Muscle of leg (tissue), 11 donors: Measurements from ENCODE around the gene ENKD1. TPM values are rescaled to one million over a fixed set of nuclear protein-coding genes. Genes with fewer than 3 reads are reported as not detected.

Source experiments
- DNase-seq: peaks from one replicate; pipeline ENCODE4 v3.0.0; 2013
- H3K27ac ChIP-seq: one replicate; pipeline ENCODE4 v1.5.1; 2013; ENCODE audit warnings: mild to moderate bottlenecking, low read length, control low read depth
- H3K27me3 ChIP-seq: one replicate; pipeline ENCODE4 v1.6.1; 2013; ENCODE audit warnings: low read length; ENCODE audit not compliant: control insufficient read depth, insufficient read depth
- H3K36me3 ChIP-seq: one replicate; pipeline ENCODE4 v1.6.1; 2013; ENCODE audit warnings: low read length; ENCODE audit not compliant: control insufficient read depth, insufficient read depth
- H3K4me1 ChIP-seq: one replicate; pipeline ENCODE4 v1.6.1; 2013; ENCODE audit warnings: low read length; ENCODE audit not compliant: control insufficient read depth, insufficient read depth
- H3K4me3 ChIP-seq: one replicate; pipeline ENCODE4 v1.5.1; 2013; ENCODE audit warnings: low read length, control low read depth
- H3K9me3 ChIP-seq: replicated peaks from 2 replicates; pipeline ENCODE4 v1.6.1; 2013; ENCODE audit warnings: low read depth, low read length; ENCODE audit not compliant: control insufficient read depth
- WGBS: methylation state at CpG from one replicate; pipeline ENCODE4 v1.1.5; 2013; ENCODE audit warnings: missing lambda C conversion rate; ENCODE audit not compliant: insufficient coverage; 5-methylcytosine and 5-hydroxymethylcytosine counted together
- polyA plus RNA-seq, 8 donors: library from polyadenylated mRNA; unstranded; fragments of 120-200 nt; gene quantifications; one replicate each; pipeline versions ENCODE4 v1.2.1 to v1.2.3, GENCODE V29; 2013; ENCODE audit warnings: inconsistent platforms in 1 of 8, low replicate concordance in 1 of 8; ENCODE audit not compliant: insufficient read length in 8 of 8, insufficient read depth in 1 of 8
- total RNA-seq: library from RNA; stranded (reverse); fragments of 120-200 nt; gene quantifications from one replicate; pipeline ENCODE4 v1.2.4, GENCODE V29; 2013

Gene ENKD1
- total and polyA plus RNA-seq, 9 donors, result 8.1 to 13.4 (median 9.1) TPM

- Histone ChIP-seq H3K27me3 (peaks cover 34% of the 10 kb centered on the region), H3K36me3 (peaks cover 24% of the 10 kb centered on the region), H3K4me1 (peaks cover 9% of the 10 kb centered on the region), H3K4me3 (no peak overlapping the region), H3K27ac (no peak overlapping the region), H3K9me3 (no peaks in the 10 kb centered on the region)
- 61% methylated on average over 9 of the region's 10 CpGs for WGBS
- peak; percentile 41 for DNase-seq
These were observed 24.5 kb downstream of the ENKD1 start for GRCh38 chr16:67641779-67642708.

GRCh38 chr16:67637625-67638024 lies 28.9 kb downstream of the ENKD1 start:
- Histone ChIP-seq H3K9me3 (no peaks in the 10 kb centered on the region), H3K4me3 (no peak overlapping the region), H3K4me1 (peaks cover 5% of the 10 kb centered on the region), H3K27ac (no peak overlapping the region), H3K27me3 (no peaks in the 10 kb centered on the region), H3K36me3 (peaks cover 52% of the 10 kb centered on the region)
- 57% methylated on average over 4 of the region's 12 CpGs for WGBS
- no peak for DNase-seq

GRCh38 chr16:67636713-67637112 lies 29.8 kb downstream of the ENKD1 start:
- no peak overlapping the region for H3K27ac ChIP-seq
- no peak for DNase-seq
- WGBS, result 69% methylated on average over 4 of the region's 8 CpGs
- no peaks in the 10 kb centered on the region for H3K9me3 ChIP-seq
- no peaks in the 10 kb centered on the region for H3K27me3 ChIP-seq
- H3K36me3 ChIP-seq, result peaks cover 61% of the 10 kb centered on the region
- H3K4me3 ChIP-seq, result no peak overlapping the region
- H3K4me1 ChIP-seq, result no peaks in the 10 kb centered on the region

- 63% methylated on average over 4 of the region's 7 CpGs for WGBS
- no peak for DNase-seq
- Histone ChIP-seq H3K36me3 (peaks cover 72% of the 10 kb centered on the region), H3K9me3 (no peaks in the 10 kb centered on the region), H3K27me3 (no peaks in the 10 kb centered on the region), H3K27ac (no peak overlapping the region), H3K4me1 (no peaks in the 10 kb centered on the region), H3K4me3 (no peak overlapping the region)
These were observed 34.0 kb downstream of the ENKD1 start for GRCh38 chr16:67632415-67633172.

GRCh38 chr16:67628216-67628615 lies 38.3 kb downstream of the ENKD1 start:
- H3K9me3 ChIP-seq, result no peaks in the 10 kb centered on the region
- H3K36me3 ChIP-seq, result peaks cover 77% of the 10 kb centered on the region
- no peak for DNase-seq
- WGBS, result 94% methylated on average over 10 of the region's 14 CpGs
- no peak overlapping the region for H3K4me3 ChIP-seq
- H3K27ac ChIP-seq, result no peak overlapping the region
- no peaks in the 10 kb centered on the region for H3K27me3 ChIP-seq
- H3K4me1 ChIP-seq, result no peaks in the 10 kb centered on the region

GRCh38 chr16:67613808-67614207 lies 52.7 kb downstream of the ENKD1 start:
- Histone ChIP-seq H3K36me3 (peaks cover 44% of the 10 kb centered on the region), H3K27me3 (no peaks in the 10 kb centered on the region), H3K27ac (no peak overlapping the region), H3K4me1 (no peaks in the 10 kb centered on the region), H3K9me3 (no peaks in the 10 kb centered on the region), H3K4me3 (no peak overlapping the region)
- no peak for DNase-seq
- WGBS, result 77% methylated on average over 7 of the region's 10 CpGs

Other genes starting within 250 kb of the ENKD1 start
- 5.3 TPM for gene HSD11B2, start 235.6 kb downstream of the ENKD1 start, total RNA-seq
- 10 to 100 TPM in 1 of 8 donors, 1 to 10 TPM in 7; 3.7 to 14.5 (median 7.9) TPM for gene HSD11B2, start 235.6 kb downstream of the ENKD1 start, polyA plus RNA-seq
- 43.5 TPM for gene ATP6V0D1, start 185.6 kb downstream of the ENKD1 start, total RNA-seq
- 10 to 100 TPM; 58.0 to 69.0 (median 67.0) TPM for gene ATP6V0D1, start 185.6 kb downstream of the ENKD1 start, polyA plus RNA-seq
- not detected for gene AGRP, start 183.2 kb downstream of the ENKD1 start, total RNA-seq
- gene AGRP, start 183.2 kb downstream of the ENKD1 start, polyA plus RNA-seq, result not detected
- 20.2 TPM for gene RIPOR1, start 137.9 kb downstream of the ENKD1 start, total RNA-seq
- 10 to 100 TPM; 34.8 to 59.5 (median 50.5) TPM for gene RIPOR1, start 137.9 kb downstream of the ENKD1 start, polyA plus RNA-seq
- 27.4 TPM for gene CTCF, start 104.2 kb downstream of the ENKD1 start, total RNA-seq
- 10 to 100 TPM; 37.6 to 52.3 (median 42.3) TPM for gene CTCF, start 104.2 kb downstream of the ENKD1 start, polyA plus RNA-seq
- 0.18 TPM for gene CARMIL2, start 21.6 kb downstream of the ENKD1 start, total RNA-seq
- gene CARMIL2, start 21.6 kb downstream of the ENKD1 start, polyA plus RNA-seq, result 1 to 10 TPM in 2 of 8 donors, under 1 TPM in 6; 0.17 to 1.2 (median 0.53) TPM
- gene ACD, start 6.5 kb downstream of the ENKD1 start, total RNA-seq, result 14.0 TPM
- 10 to 100 TPM; 13.7 to 19.3 (median 16.5) TPM for gene ACD, start 6.5 kb downstream of the ENKD1 start, polyA plus RNA-seq
- gene PARD6A, start 5.8 kb downstream of the ENKD1 start, total RNA-seq, result 1.3 TPM
- 1 to 10 TPM in 5 of 8 donors, under 1 TPM in 3; 0.59 to 1.8 (median 1.3) TPM for gene PARD6A, start 5.8 kb downstream of the ENKD1 start, polyA plus RNA-seq
- 2.6 TPM for gene C16orf86, start 64 bp upstream of the ENKD1 start, total RNA-seq
- 1 to 10 TPM; 2.1 to 4.3 (median 2.7) TPM for gene C16orf86, start 64 bp upstream of the ENKD1 start, polyA plus RNA-seq
- gene GFOD2, start 52.6 kb upstream of the ENKD1 start, total RNA-seq, result 11.4 TPM
- 10 to 100 TPM; 13.1 to 18.3 (median 14.1) TPM for gene GFOD2, start 52.6 kb upstream of the ENKD1 start, polyA plus RNA-seq
- gene RANBP10, start 139.8 kb upstream of the ENKD1 start, total RNA-seq, result 7.1 TPM
- 10 to 100 TPM; 13.6 to 24.1 (median 20.4) TPM for gene RANBP10, start 139.8 kb upstream of the ENKD1 start, polyA plus RNA-seq
- gene TSNAXIP1, start 140.1 kb upstream of the ENKD1 start, total RNA-seq, result 0.89 TPM
- 1 to 10 TPM in 7 of 8 donors, under 1 TPM in 1; 0.80 to 1.9 (median 1.5) TPM for gene TSNAXIP1, start 140.1 kb upstream of the ENKD1 start, polyA plus RNA-seq
- 29.4 TPM for gene THAP11, start 175.6 kb upstream of the ENKD1 start, total RNA-seq
- 10 to 100 TPM; 25.3 to 29.5 (median 27.2) TPM for gene THAP11, start 175.6 kb upstream of the ENKD1 start, polyA plus RNA-seq
- gene NUTF2, start 180.2 kb upstream of the ENKD1 start, total RNA-seq, result 47.8 TPM
- gene NUTF2, start 180.2 kb upstream of the ENKD1 start, polyA plus RNA-seq, result 100 to 1,000 TPM; 125 to 136 (median 128) TPM
- gene CENPT, start 180.9 kb upstream of the ENKD1 start, total RNA-seq, result 32.0 TPM
- gene CENPT, start 180.9 kb upstream of the ENKD1 start, polyA plus RNA-seq, result 10 to 100 TPM; 31.2 to 47.9 (median 39.8) TPM
- gene EDC4, start 206.3 kb upstream of the ENKD1 start, total RNA-seq, result 56.9 TPM
- 100 to 1,000 TPM; 100 to 124 (median 114) TPM for gene EDC4, start 206.3 kb upstream of the ENKD1 start, polyA plus RNA-seq
- gene NRN1L, start 218.1 kb upstream of the ENKD1 start, total RNA-seq, result 0.75 TPM
- 1 to 10 TPM in 1 of 8 donors, under 1 TPM in 5, not detected in 2; 0.24 to 1.3 (median 0.79) TPM for gene NRN1L, start 218.1 kb upstream of the ENKD1 start, polyA plus RNA-seq
- gene PSKH1, start 226.5 kb upstream of the ENKD1 start, total RNA-seq, result 8.6 TPM
- 10 to 100 TPM; 18.1 to 26.1 (median 24.5) TPM for gene PSKH1, start 226.5 kb upstream of the ENKD1 start, polyA plus RNA-seq